SK-N-SH (cell line): Measurements from ENCODE around the gene FFAR3. TPM values are rescaled to one million over a fixed set of nuclear protein-coding genes. Genes with fewer than 3 reads are reported as not detected.

Experiments used
- CTCF ChIA-PET: fragments of 300-600, 350-600 bp; formaldehyde crosslinking; extraction: SDS; loops from one replicate; lab custom pipeline; 2021; lab: Yijun Ruan, JAX
- POLR2A ChIA-PET: fragments of 350-600 bp; sonication (Branson Sonifier 250); formaldehyde crosslinking; extraction: SDS; loops from one replicate; lab custom pipeline; 2020; ENCODE audit warnings: antibody characterized with exemption, inconsistent platforms; lab: Yijun Ruan, JAX
- DNase-seq: peaks from one replicate; pipeline ENCODE4 v3.0.0; 2012
- H2AFZ ChIP-seq: fragments of 200-600 bp; sonication (generic); 2 replicates; pipeline ENCODE4 v1.8.1; 2016; ENCODE audit warnings: antibody characterized with exemption, mild to moderate bottlenecking, low read depth
- H3F3A ChIP-seq: fragments of 200-600 bp; sonication (generic); replicated peaks from 2 replicates; pipeline ENCODE3; 2016; ENCODE audit warnings: antibody characterized with exemption, mild to moderate bottlenecking; ENCODE audit not compliant: insufficient read depth
- H3K27ac ChIP-seq, 2 experiments: fragments of 200-500 bp in 1 of 2; fragments of 200-600 bp in 1 of 2; sonication (Bioruptor generic) in 1 of 2; sonication (generic), shearing (Covaris generic) in 1 of 2; 2 replicates each; pipeline versions ENCODE4 v1.5.1 to v1.6.1; 2014 to 2016; ENCODE audit warnings: low read depth in 2 of 2, inconsistent platforms in 1 of 2, low read length in 1 of 2, mild to moderate bottlenecking in 1 of 2, mixed read lengths in 1 of 2
- H3K27me3 ChIP-seq: fragments of 200-600 bp; sonication (generic), shearing (Covaris generic); 2 replicates; pipeline ENCODE4 v1.6.1; 2016; ENCODE audit warnings: mixed run types; ENCODE audit not compliant: insufficient read depth
- H3K36me3 ChIP-seq, 2 experiments: fragments of 200-500 bp in 1 of 2; fragments of 200-600 bp in 1 of 2; sonication (Bioruptor generic) in 1 of 2; sonication (generic) in 1 of 2; replicated peaks in 1 of 2; 2 replicates each; pipeline versions ENCODE3 to v1.5.1; 2014 to 2016; ENCODE audit warnings: low read length in 1 of 2, mild to moderate bottlenecking in 1 of 2; ENCODE audit not compliant: insufficient read depth in 2 of 2, control insufficient read depth in 1 of 2
- H3K4me1 ChIP-seq, 2 experiments: fragments of 200-500 bp in 1 of 2; fragments of 200-600 bp in 1 of 2; sonication (Bioruptor generic) in 1 of 2; sonication (generic), shearing (Covaris generic) in 1 of 2; 2 replicates each; pipeline versions ENCODE4 v1.5.1 to v1.6.1; 2014 to 2016; ENCODE audit warnings: low read depth in 1 of 2, low read length in 1 of 2, mixed run types in 1 of 2; ENCODE audit not compliant: insufficient read depth in 2 of 2, control insufficient read depth in 1 of 2
- H3K4me2 ChIP-seq: fragments of 200-600 bp; sonication (generic), shearing (Covaris generic); 2 replicates; pipeline ENCODE4 v1.6.1; 2017; ENCODE audit warnings: mixed run types
- H3K4me3 ChIP-seq, 2 experiments: fragments of 200-500 bp in 1 of 2; fragments of 200-600 bp in 1 of 2; sonication (Bioruptor generic) in 1 of 2; sonication (generic), shearing (Covaris generic) in 1 of 2; 2 replicates each; pipeline versions ENCODE4 v1.5.1 to v1.8.1; 2014 to 2016; ENCODE audit warnings: low read depth in 2 of 2, inconsistent platforms in 1 of 2, low read length in 1 of 2, mild to moderate bottlenecking in 1 of 2, mixed read lengths in 1 of 2, moderate library complexity in 1 of 2
- H3K79me2 ChIP-seq: fragments of 200-600 bp; sonication (generic); 2 replicates; pipeline ENCODE4 v1.8.1; 2017; ENCODE audit warnings: mild to moderate bottlenecking; ENCODE audit not compliant: insufficient read depth
- H3K9ac ChIP-seq: fragments of 200-600 bp; sonication (generic); 2 replicates; pipeline ENCODE4 v1.6.1; 2017; ENCODE audit warnings: mixed run types
- H3K9me2 ChIP-seq: fragments of 200-600 bp; sonication (generic); 2 replicates; pipeline ENCODE4 v1.6.1; 2017; ENCODE audit warnings: mixed run types
- H3K9me3 ChIP-seq: fragments of 200-600 bp; sonication (generic); 2 replicates; pipeline ENCODE4 v1.6.1; 2017; ENCODE audit warnings: mixed run types, mild to moderate bottlenecking, moderate library complexity
- H4K20me1 ChIP-seq: fragments of 200-600 bp; sonication (generic); 2 replicates; pipeline ENCODE4 v1.6.1; 2017; ENCODE audit warnings: mild to moderate bottlenecking, mixed run types; ENCODE audit not compliant: insufficient read depth
- CHD2 ChIP-seq: fragments of 150-350 bp; IDR thresholded peaks from 2 replicates; pipeline ENCODE4 v1.6.1; 2018; ENCODE audit warnings: low read length; ENCODE audit not compliant: partially characterized antibody
- ELF1 ChIP-seq: IDR thresholded peaks from 2 replicates; pipeline ENCODE4 v1.4.0; 2012
- EP300 ChIP-seq, 2 experiments: IDR thresholded peaks; 2 replicates each; pipeline versions ENCODE4 v1.4.0 to v1.6.1; 2012; ENCODE audit warnings: borderline replicate concordance in 1 of 2, low read depth in 1 of 2, low read length in 1 of 2
- EZH2phosphoT487 ChIP-seq: fragments of 200-600 bp; sonication (generic); IDR thresholded peaks from 2 replicates; pipeline ENCODE4 v1.6.1; 2017; ENCODE audit warnings: low read depth, mixed run types, mild to moderate bottlenecking, antibody characterized with exemption, moderate library complexity, borderline replicate concordance
- FOSL2 ChIP-seq: IDR thresholded peaks from 2 replicates; pipeline ENCODE4 v1.4.0; 2012; ENCODE audit warnings: low read depth, mild to moderate bottlenecking, moderate library complexity, borderline replicate concordance
- JUND ChIP-seq: IDR thresholded peaks from 2 replicates; pipeline ENCODE4 v1.4.0; 2012
- MXI1 ChIP-seq: IDR thresholded peaks from 2 replicates; pipeline ENCODE4 v1.6.1; 2012; ENCODE audit warnings: mild to moderate bottlenecking, low read depth, low read length, improper control_type of control experiment
- NFIC ChIP-seq: IDR thresholded peaks from 2 replicates; pipeline ENCODE4 v1.4.0; 2012; ENCODE audit warnings: borderline replicate concordance
- RFX5 ChIP-seq: IDR thresholded peaks from 2 replicates; pipeline ENCODE4 v1.6.1; 2012; ENCODE audit warnings: mild to moderate bottlenecking, improper control_type of control experiment, low read length
- SIN3A ChIP-seq: IDR thresholded peaks from 2 replicates; pipeline ENCODE4 v1.6.1; 2012; ENCODE audit warnings: low read depth, mild to moderate bottlenecking, low read length, moderate library complexity, borderline replicate concordance
- SMC3 ChIP-seq: IDR thresholded peaks from 2 replicates; pipeline ENCODE4 v1.6.1; 2012; ENCODE audit warnings: low read depth, low read length, improper control_type of control experiment
- TCF12 ChIP-seq: IDR thresholded peaks from 2 replicates; pipeline ENCODE4 v1.4.0; 2012
- WGBS: methylation state at CpG from one replicate; pipeline ENCODE4 v1.1.6; 2017; ENCODE audit warnings: low lambda C conversion rate; 5-methylcytosine and 5-hydroxymethylcytosine counted together
- polyA plus RNA-seq, 3 experiments: library from polyadenylated mRNA; depleted of rRNA; stranded (reverse); fragments of >200 nt; gene quantifications; 2 replicates each; pipeline ENCODE4 v1.2.3, GENCODE V29; 2012
- TF ChIP-seq, protein P1 (sequence below): fragments of 200-600 bp; sonication (generic); IDR thresholded peaks from 2 replicates; pipeline ENCODE4 v1.6.1; 2017; ENCODE audit warnings: antibody characterized with exemption, mild to moderate bottlenecking, moderate library complexity
- TF ChIP-seq, protein P2 (sequence below): fragments of 150-350 bp; IDR thresholded peaks from 2 replicates; pipeline ENCODE4 v1.6.1; 2016; ENCODE audit warnings: mild to moderate bottlenecking, low read depth, low read length
- TF ChIP-seq, protein P3 (sequence below): IDR thresholded peaks from 2 replicates; pipeline ENCODE4 v1.4.0; 2012; ENCODE audit warnings: low read depth, borderline replicate concordance

Gene FFAR3
- polyA plus RNA-seq, 1 of the 3 experiments (the other 2 are of a cell fraction), result not detected

DNA sequence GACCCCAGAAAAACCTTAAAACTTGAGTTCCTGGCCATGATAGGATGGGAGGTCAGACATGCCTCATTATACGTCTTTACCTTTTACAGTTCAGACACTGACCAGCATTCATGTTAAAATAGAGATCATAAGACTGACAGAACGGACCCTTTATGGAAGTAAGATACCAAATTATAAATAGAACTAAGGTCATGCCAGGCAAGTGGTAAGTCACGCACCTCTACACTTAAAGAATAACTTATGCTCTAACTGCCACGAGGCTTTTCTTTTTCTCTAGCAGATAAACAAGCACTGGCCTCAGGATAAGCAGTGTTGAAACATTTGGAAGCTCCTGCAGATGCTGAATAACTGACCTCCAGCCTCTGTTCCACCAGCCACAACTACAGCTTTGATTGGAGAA is 41.0 kb downstream of the FFAR3 start:
- TF ChIP-seq MXI1 (no peak), CHD2 (no peak), EP300 (IDR thresholded peaks at IDR 0.05; ENCODE audit: borderline replicate concordance in 1 of 2, low read depth in 1 of 2, low read length in 1 of 2) (no peak), RFX5 (no peak), TCF12 (no peak), SMC3 (no peak), ELF1 (no peak), EZH2phosphoT487 (no peak), FOSL2 (no peak), JUND (no peak), NFIC (no peak), SIN3A (no peak)
- TF ChIP-seq, protein P1, sequence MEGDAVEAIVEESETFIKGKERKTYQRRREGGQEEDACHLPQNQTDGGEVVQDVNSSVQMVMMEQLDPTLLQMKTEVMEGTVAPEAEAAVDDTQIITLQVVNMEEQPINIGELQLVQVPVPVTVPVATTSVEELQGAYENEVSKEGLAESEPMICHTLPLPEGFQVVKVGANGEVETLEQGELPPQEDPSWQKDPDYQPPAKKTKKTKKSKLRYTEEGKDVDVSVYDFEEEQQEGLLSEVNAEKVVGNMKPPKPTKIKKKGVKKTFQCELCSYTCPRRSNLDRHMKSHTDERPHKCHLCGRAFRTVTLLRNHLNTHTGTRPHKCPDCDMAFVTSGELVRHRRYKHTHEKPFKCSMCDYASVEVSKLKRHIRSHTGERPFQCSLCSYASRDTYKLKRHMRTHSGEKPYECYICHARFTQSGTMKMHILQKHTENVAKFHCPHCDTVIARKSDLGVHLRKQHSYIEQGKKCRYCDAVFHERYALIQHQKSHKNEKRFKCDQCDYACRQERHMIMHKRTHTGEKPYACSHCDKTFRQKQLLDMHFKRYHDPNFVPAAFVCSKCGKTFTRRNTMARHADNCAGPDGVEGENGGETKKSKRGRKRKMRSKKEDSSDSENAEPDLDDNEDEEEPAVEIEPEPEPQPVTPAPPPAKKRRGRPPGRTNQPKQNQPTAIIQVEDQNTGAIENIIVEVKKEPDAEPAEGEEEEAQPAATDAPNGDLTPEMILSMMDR, result no peak
- TF ChIP-seq, protein P2, sequence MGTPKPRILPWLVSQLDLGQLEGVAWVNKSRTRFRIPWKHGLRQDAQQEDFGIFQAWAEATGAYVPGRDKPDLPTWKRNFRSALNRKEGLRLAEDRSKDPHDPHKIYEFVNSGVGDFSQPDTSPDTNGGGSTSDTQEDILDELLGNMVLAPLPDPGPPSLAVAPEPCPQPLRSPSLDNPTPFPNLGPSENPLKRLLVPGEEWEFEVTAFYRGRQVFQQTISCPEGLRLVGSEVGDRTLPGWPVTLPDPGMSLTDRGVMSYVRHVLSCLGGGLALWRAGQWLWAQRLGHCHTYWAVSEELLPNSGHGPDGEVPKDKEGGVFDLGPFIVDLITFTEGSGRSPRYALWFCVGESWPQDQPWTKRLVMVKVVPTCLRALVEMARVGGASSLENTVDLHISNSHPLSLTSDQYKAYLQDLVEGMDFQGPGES, result no peak
- TF ChIP-seq, protein P3, sequence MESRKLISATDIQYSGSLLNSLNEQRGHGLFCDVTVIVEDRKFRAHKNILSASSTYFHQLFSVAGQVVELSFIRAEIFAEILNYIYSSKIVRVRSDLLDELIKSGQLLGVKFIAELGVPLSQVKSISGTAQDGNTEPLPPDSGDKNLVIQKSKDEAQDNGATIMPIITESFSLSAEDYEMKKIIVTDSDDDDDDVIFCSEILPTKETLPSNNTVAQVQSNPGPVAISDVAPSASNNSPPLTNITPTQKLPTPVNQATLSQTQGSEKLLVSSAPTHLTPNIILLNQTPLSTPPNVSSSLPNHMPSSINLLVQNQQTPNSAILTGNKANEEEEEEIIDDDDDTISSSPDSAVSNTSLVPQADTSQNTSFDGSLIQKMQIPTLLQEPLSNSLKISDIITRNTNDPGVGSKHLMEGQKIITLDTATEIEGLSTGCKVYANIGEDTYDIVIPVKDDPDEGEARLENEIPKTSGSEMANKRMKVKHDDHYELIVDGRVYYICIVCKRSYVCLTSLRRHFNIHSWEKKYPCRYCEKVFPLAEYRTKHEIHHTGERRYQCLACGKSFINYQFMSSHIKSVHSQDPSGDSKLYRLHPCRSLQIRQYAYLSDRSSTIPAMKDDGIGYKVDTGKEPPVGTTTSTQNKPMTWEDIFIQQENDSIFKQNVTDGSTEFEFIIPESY, result no peak
- H3K36me3 ChIP-seq, result no peaks in the 10 kb centered on the region
- H3K9me3 ChIP-seq, result no peaks in the 10 kb centered on the region
- DNase-seq, result no peak
- H3K4me1 ChIP-seq, result no peaks in the 10 kb centered on the region; a peak in 1 of 4 replicates
- no peak overlapping the region for H3K9ac ChIP-seq
- no peak overlapping the region for H3K4me2 ChIP-seq
- POLR2A ChIA-PET, result no interaction called here
- no peak overlapping the region for H3K4me3 ChIP-seq
- H3F3A ChIP-seq, result no peaks in the 10 kb centered on the region
- CTCF ChIA-PET, result interaction anchor here (1.2 to 1.6 kb wide), 2 partner anchors 22 to 47 kb away, joined by 3 to 4 read pairs; no protein-coding TSS in a partner anchor
- H3K79me2 ChIP-seq, result no peaks in the 10 kb centered on the region
- 18% methylated on average over 4 of the region's 4 CpGs for whole genome bisulfite sequencing
- H3K27me3 ChIP-seq, result peaks cover 22% of the 10 kb centered on the region
- no peak overlapping the region for H3K27ac ChIP-seq
- H3K9me2 ChIP-seq, result no peaks in the 10 kb centered on the region
- no peak overlapping the region for H2AFZ ChIP-seq
- no peaks in the 10 kb centered on the region for H4K20me1 ChIP-seq
